ENCODE measurements around the gene LRRC28.
A peak's percentile ranks its signal among the peaks of the same experiment; 100 is the strongest.

The LRRC28 gene

GRCh38 chr15:99433757-99434450 lies 182.6 kb downstream of the LRRC28 start:
- Mint-ChIP-seq H3K4me3 (no peak overlapping the region), H3K27me3 (no peaks in the 10 kb centered on the region), H3K4me1 (peaks cover 65% of the 10 kb centered on the region)

GRCh38 chr15:99434506-99435112 lies 183.3 kb downstream of the LRRC28 start:
- Mint-ChIP-seq H3K9me3 (no peaks in the 10 kb centered on the region), H3K4me1 (peaks cover 65% of the 10 kb centered on the region), H3K4me3 (peak overlapping the region; percentile 46), H3K36me3 (no peaks in the 10 kb centered on the region), H3K27me3 (no peaks in the 10 kb centered on the region), H3K27ac (peak overlapping the region; percentile 91)
- ATAC-seq, result no peak

More at GRCh38 chr15:99433757-99434450, 182.6 kb downstream of the LRRC28 start:
- no peak for ATAC-seq
- H3K36me3 Mint-ChIP-seq, result no peaks in the 10 kb centered on the region
- no peaks in the 10 kb centered on the region for H3K9me3 Mint-ChIP-seq
- peak overlapping the region; percentile 91 for H3K27ac Mint-ChIP-seq

- Mint-ChIP-seq H3K36me3 (no peaks in the 10 kb centered on the region), H3K4me3 (peak overlapping the region; percentile 46), H3K9me3 (no peaks in the 10 kb centered on the region), H3K27ac (peak overlapping the region; percentile 91), H3K27me3 (no peaks in the 10 kb centered on the region), H3K4me1 (peaks cover 61% of the 10 kb centered on the region)
- peak; percentile 74 for ATAC-seq
Observed at GRCh38 chr15:99435113-99435695, 183.9 kb downstream of the LRRC28 start.

- ATAC-seq, result no peak
- Mint-ChIP-seq H3K4me3 (no peak overlapping the region), H3K36me3 (no peaks in the 10 kb centered on the region), H3K4me1 (peaks cover 58% of the 10 kb centered on the region), H3K9me3 (no peaks in the 10 kb centered on the region), H3K27me3 (no peaks in the 10 kb centered on the region), H3K27ac (peak overlapping the region; percentile 91)
Observed at GRCh38 chr15:99435877-99436541, 184.7 kb downstream of the LRRC28 start.

GRCh38 chr15:99436542-99437314 lies 185.4 kb downstream of the LRRC28 start:
- Mint-ChIP-seq H3K4me3 (no peak overlapping the region), H3K36me3 (no peaks in the 10 kb centered on the region), H3K4me1 (peaks cover 57% of the 10 kb centered on the region), H3K27me3 (no peaks in the 10 kb centered on the region), H3K9me3 (no peaks in the 10 kb centered on the region), H3K27ac (peak overlapping the region; percentile 91)
- ATAC-seq, result no peak

GRCh38 chr15:99437315-99438223 lies 186.3 kb downstream of the LRRC28 start:
- ATAC-seq, result no peak

GRCh38 chr15:99438224-99438585 lies 186.9 kb downstream of the LRRC28 start:
- H3K36me3 Mint-ChIP-seq, result no peaks in the 10 kb centered on the region

More at GRCh38 chr15:99437315-99438223, 186.3 kb downstream of the LRRC28 start:
- no peaks in the 10 kb centered on the region for H3K9me3 Mint-ChIP-seq
- H3K36me3 Mint-ChIP-seq, result no peaks in the 10 kb centered on the region
- no peak overlapping the region for H3K4me3 Mint-ChIP-seq
- H3K27ac Mint-ChIP-seq, result peak overlapping the region; percentile 91
- no peaks in the 10 kb centered on the region for H3K27me3 Mint-ChIP-seq
- peaks cover 57% of the 10 kb centered on the region for H3K4me1 Mint-ChIP-seq

GRCh38 chr15:99438691-99439523 lies 187.6 kb downstream of the LRRC28 start:
- no peak for ATAC-seq
- Mint-ChIP-seq H3K36me3 (no peaks in the 10 kb centered on the region), H3K9me3 (no peaks in the 10 kb centered on the region), H3K4me1 (peaks cover 56% of the 10 kb centered on the region), H3K27ac (peak overlapping the region; percentile 41), H3K4me3 (no peak overlapping the region), H3K27me3 (no peaks in the 10 kb centered on the region)

More at GRCh38 chr15:99438224-99438585, 186.9 kb downstream of the LRRC28 start:
- Mint-ChIP-seq H3K27me3 (no peaks in the 10 kb centered on the region), H3K9me3 (no peaks in the 10 kb centered on the region), H3K4me3 (no peak overlapping the region), H3K4me1 (peaks cover 57% of the 10 kb centered on the region), H3K27ac (peak overlapping the region; percentile 91)
- ATAC-seq, result no peak

GRCh38 chr15:99439524-99439835 lies 188.2 kb downstream of the LRRC28 start:
- H3K27ac Mint-ChIP-seq, result no peak overlapping the region
- no peak for ATAC-seq
- no peaks in the 10 kb centered on the region for H3K36me3 Mint-ChIP-seq
- no peak overlapping the region for H3K4me3 Mint-ChIP-seq
- no peaks in the 10 kb centered on the region for H3K9me3 Mint-ChIP-seq
- peaks cover 53% of the 10 kb centered on the region for H3K4me1 Mint-ChIP-seq
- no peaks in the 10 kb centered on the region for H3K27me3 Mint-ChIP-seq

GRCh38 chr15:99440029-99440428 lies 188.7 kb downstream of the LRRC28 start:
- no peak for ATAC-seq
- peaks cover 48% of the 10 kb centered on the region for H3K4me1 Mint-ChIP-seq
- H3K27ac Mint-ChIP-seq, result no peak overlapping the region
- no peak overlapping the region for H3K4me3 Mint-ChIP-seq
- no peaks in the 10 kb centered on the region for H3K36me3 Mint-ChIP-seq
- no peaks in the 10 kb centered on the region for H3K9me3 Mint-ChIP-seq
- H3K27me3 Mint-ChIP-seq, result no peaks in the 10 kb centered on the region
